ENCODE data around the gene ADGRA3. TPM values are rescaled to one million over a fixed set of nuclear protein-coding genes. Genes with fewer than 3 reads are reported as not detected.
A peak's percentile ranks its signal among the peaks of the same experiment; 100 is the strongest.

The ADGRA3 gene
- total RNA-seq, 1 donor from 2014 or later, result 76.0 TPM

- Mint-ChIP-seq H3K27ac (ENCODE audit: unreplicated experiment) (no peak overlapping the region), H3K27me3 (ENCODE audit: low read depth) (no peaks in the 10 kb centered on the region), H3K4me3 (no peak overlapping the region), H3K9me3 (no peaks in the 10 kb centered on the region), H3K36me3 (ENCODE audit: low read depth) (peaks cover 13% of the 10 kb centered on the region), H3K4me1 (no peaks in the 10 kb centered on the region)
- DNase-seq (ENCODE audit: low read depth, low spot score), result no peak
- no peak for TF ChIP-seq CTCF (conservative IDR thresholded peaks at IDR 0.05)
These were observed 101.0 kb downstream of the ADGRA3 start for GRCh38 chr4:22414833-22415232.

- H3K4me3 Mint-ChIP-seq, result no peak overlapping the region
- H3K27ac Mint-ChIP-seq (ENCODE audit: unreplicated experiment), result no peak overlapping the region
- H3K27me3 Mint-ChIP-seq (ENCODE audit: low read depth), result no peaks in the 10 kb centered on the region
- no peaks in the 10 kb centered on the region for H3K4me1 Mint-ChIP-seq
- TF ChIP-seq CTCF (conservative IDR thresholded peaks at IDR 0.05), result no peak
- DNase-seq (ENCODE audit: low read depth, low spot score), result no peak
- peaks cover 10% of the 10 kb centered on the region for H3K36me3 Mint-ChIP-seq (ENCODE audit: low read depth)
- H3K9me3 Mint-ChIP-seq, result no peaks in the 10 kb centered on the region
These were observed 102.4 kb downstream of the ADGRA3 start for GRCh38 chr4:22413471-22413870.

GRCh38 chr4:22412013-22412412 lies 103.9 kb downstream of the ADGRA3 start:
- no peaks in the 10 kb centered on the region for H3K4me1 Mint-ChIP-seq
- TF ChIP-seq CTCF (conservative IDR thresholded peaks at IDR 0.05), result no peak
- H3K27me3 Mint-ChIP-seq (ENCODE audit: low read depth), result no peaks in the 10 kb centered on the region
- H3K36me3 Mint-ChIP-seq (ENCODE audit: low read depth), result peaks cover 6% of the 10 kb centered on the region
- no peak overlapping the region for H3K27ac Mint-ChIP-seq (ENCODE audit: unreplicated experiment)
- DNase-seq (ENCODE audit: low read depth, low spot score), result no peak
- H3K9me3 Mint-ChIP-seq, result no peaks in the 10 kb centered on the region
- no peak overlapping the region for H3K4me3 Mint-ChIP-seq

GRCh38 chr4:22410645-22411247 lies 105.1 kb downstream of the ADGRA3 start:
- no peaks in the 10 kb centered on the region for H3K27me3 Mint-ChIP-seq (ENCODE audit: low read depth)
- no peak overlapping the region for H3K4me3 Mint-ChIP-seq
- peak; percentile 89 for TF ChIP-seq CTCF (conservative IDR thresholded peaks at IDR 0.05)
- no peak overlapping the region for H3K27ac Mint-ChIP-seq (ENCODE audit: unreplicated experiment)
- H3K9me3 Mint-ChIP-seq, result no peaks in the 10 kb centered on the region
- H3K4me1 Mint-ChIP-seq, result no peaks in the 10 kb centered on the region
- peaks cover 10% of the 10 kb centered on the region for H3K36me3 Mint-ChIP-seq (ENCODE audit: low read depth)
- no peak for DNase-seq (ENCODE audit: low read depth, low spot score)

GRCh38 chr4:22408474-22408873 lies 107.4 kb downstream of the ADGRA3 start:
- no peak for TF ChIP-seq CTCF (conservative IDR thresholded peaks at IDR 0.05)
- H3K9me3 Mint-ChIP-seq, result no peaks in the 10 kb centered on the region
- H3K4me1 Mint-ChIP-seq, result no peaks in the 10 kb centered on the region
- H3K36me3 Mint-ChIP-seq (ENCODE audit: low read depth), result peaks cover 20% of the 10 kb centered on the region
- no peak overlapping the region for H3K4me3 Mint-ChIP-seq
- no peak overlapping the region for H3K27ac Mint-ChIP-seq (ENCODE audit: unreplicated experiment)
- DNase-seq (ENCODE audit: low read depth, low spot score), result no peak
- no peaks in the 10 kb centered on the region for H3K27me3 Mint-ChIP-seq (ENCODE audit: low read depth)

Measured in neural crest cell (in vitro differentiated cells).